SK-N-MC (cell line): ENCODE measurements around the gene CTDSPL2.

Source experiments
- EZH2 ChIP-seq: fragments of 200-600 bp; sonication (generic); IDR thresholded peaks from one replicate; pipeline ENCODE4 v1.6.1; 2017; ENCODE audit warnings: antibody characterized with exemption
- POLR2AphosphoS5 ChIP-seq: IDR thresholded peaks from 2 replicates; pipeline ENCODE4 v1.6.1; 2012; ENCODE audit warnings: mild to moderate bottlenecking, low read depth, low read length, borderline replicate concordance

- TF ChIP-seq POLR2AphosphoS5 (no peak), EZH2 (no peak)
These were observed 31.0 kb downstream of the CTDSPL2 start for GRCh38 chr15:44458429-44458828.
